GM18907 (cell line): ENCODE results near the gene CHST9.
"Not testable (repeated sequence)": the region's sequence is repeated elsewhere in the genome, so short reads cannot be mapped to it uniquely, and the experiment has no call there.

Source experiments
- ATAC-seq: cut with Tn5 transposase; IDR thresholded peaks from one replicate; pipeline ENCODE4 v1.9.1; 2021; ENCODE audit warnings: mild to moderate bottlenecking, moderate library complexity; ENCODE audit not compliant: unreplicated experiment

The CHST9 gene

GRCh38 chr18:26943906-26944305 lies 241.2 kb downstream of the CHST9 start:
- ATAC-seq = no peak

- no peak for ATAC-seq
These were observed 243.5 kb downstream of the CHST9 start for GRCh38 chr18:26941584-26941983.

- no peak for ATAC-seq
These were observed 244.2 kb downstream of the CHST9 start for GRCh38 chr18:26940744-26941398.

GRCh38 chr18:26931659-26932058 lies 253.4 kb downstream of the CHST9 start:
- no peak for ATAC-seq

GRCh38 chr18:26930630-26931029 lies 254.5 kb downstream of the CHST9 start:
- no peak for ATAC-seq

GRCh38 chr18:26928670-26929313 lies 256.3 kb downstream of the CHST9 start:
- ATAC-seq = no peak

- ATAC-seq = not testable (repeated sequence)
These were observed 257.3 kb downstream of the CHST9 start for GRCh38 chr18:26927822-26928221.

- ATAC-seq = no peak
These were observed 258.9 kb downstream of the CHST9 start for GRCh38 chr18:26926066-26926675.

GRCh38 chr18:26925313-26925712 lies 259.8 kb downstream of the CHST9 start:
- ATAC-seq = no peak

- ATAC-seq = no peak
These were observed 262.8 kb downstream of the CHST9 start for GRCh38 chr18:26922313-26922712.

GRCh38 chr18:26920644-26921043 lies 264.5 kb downstream of the CHST9 start:
- no peak for ATAC-seq

- ATAC-seq = no peak
These were observed 265.5 kb downstream of the CHST9 start for GRCh38 chr18:26919627-26920026.

- no peak for ATAC-seq
These were observed 265.9 kb downstream of the CHST9 start for GRCh38 chr18:26919201-26919600.

GRCh38 chr18:26911840-26912239 lies 273.3 kb downstream of the CHST9 start:
- no peak for ATAC-seq

- ATAC-seq = no peak
These were observed 275.4 kb downstream of the CHST9 start for GRCh38 chr18:26909599-26910290.

GRCh38 chr18:26908906-26909305 lies 276.2 kb downstream of the CHST9 start:
- ATAC-seq = no peak

- ATAC-seq = no peak
These were observed 282.8 kb downstream of the CHST9 start for GRCh38 chr18:26902291-26902690.

GRCh38 chr18:26901020-26901419 lies 284.1 kb downstream of the CHST9 start:
- no peak for ATAC-seq

- no peak for ATAC-seq
These were observed 290.7 kb downstream of the CHST9 start for GRCh38 chr18:26894426-26894825.

GRCh38 chr18:26893996-26894395 lies 291.1 kb downstream of the CHST9 start:
- no peak for ATAC-seq

- ATAC-seq = no peak
These were observed 296.8 kb downstream of the CHST9 start for GRCh38 chr18:26888259-26888658.
